OCI-LY1 (cell line): Measurements from ENCODE around the gene ARL3.

Source experiments
- H2AFZ ChIP-seq: fragments of 200-600 bp; sonication (generic), shearing (Covaris generic); 2 replicates; pipeline ENCODE4 v1.6.0; 2014; ENCODE audit warnings: antibody characterized with exemption, mild to moderate bottlenecking, low read length
- H3F3A ChIP-seq: fragments of 200-600 bp; sonication (generic), shearing (Covaris generic); 2 replicates; pipeline ENCODE4 v1.6.0; 2014; ENCODE audit warnings: mild to moderate bottlenecking, antibody characterized with exemption, low read length, moderate library complexity; ENCODE audit not compliant: insufficient read depth
- H3K27ac ChIP-seq: fragments of 200-600 bp; sonication (generic); 2 replicates; pipeline ENCODE4 v1.5.1; 2014; ENCODE audit warnings: low read length, mixed run types, mild to moderate bottlenecking, low read depth; ENCODE audit not compliant: poor library complexity, severe bottlenecking
- H3K27me3 ChIP-seq: fragments of 200-600 bp; sonication (generic); 2 replicates; pipeline ENCODE4 v1.6.0; 2014; ENCODE audit warnings: antibody characterized with exemption, mild to moderate bottlenecking, low read length, moderate library complexity; ENCODE audit not compliant: insufficient read depth
- H3K36me3 ChIP-seq: fragments of 200-600 bp; sonication (generic); 2 replicates; pipeline ENCODE4 v1.6.1; 2014; ENCODE audit warnings: mild to moderate bottlenecking, antibody characterized with exemption, low read length, moderate library complexity, mixed read lengths; ENCODE audit not compliant: insufficient read depth
- H3K4me1 ChIP-seq: fragments of 200-600 bp; sonication (generic); 2 replicates; pipeline ENCODE4 v1.5.1; 2014; ENCODE audit warnings: mild to moderate bottlenecking, low read length, moderate library complexity; ENCODE audit not compliant: insufficient read depth, severe bottlenecking
- H3K4me2 ChIP-seq: fragments of 200-600 bp; sonication (generic), shearing (Covaris generic); 2 replicates; pipeline ENCODE4 v1.6.1; 2014; ENCODE audit warnings: low read length
- H3K4me3 ChIP-seq: fragments of 200-600 bp; sonication (generic); 2 replicates; pipeline ENCODE4 v1.5.1; 2014; ENCODE audit warnings: low read length, low read depth, mild to moderate bottlenecking, mixed read lengths; ENCODE audit not compliant: poor library complexity, severe bottlenecking
- H3K79me2 ChIP-seq: fragments of 200-600 bp; shearing (Covaris generic); 2 replicates; pipeline ENCODE4 v1.6.1; 2016; ENCODE audit warnings: mixed run types, low read length, mixed read lengths; ENCODE audit not compliant: insufficient read depth
- H3K9ac ChIP-seq: fragments of 200-600 bp; sonication (generic), shearing (Covaris generic); 2 replicates; pipeline ENCODE4 v1.6.1; 2014; ENCODE audit warnings: mild to moderate bottlenecking, low read length, mixed read lengths
- H3K9me2 ChIP-seq: fragments of 200-600 bp; sonication (generic), shearing (Covaris generic); 2 replicates; pipeline ENCODE4 v1.6.1; 2014; ENCODE audit warnings: low read depth, mild to moderate bottlenecking, low read length, mixed read lengths
- H3K9me3 ChIP-seq: fragments of 200-600 bp; shearing (Covaris generic); 2 replicates; pipeline ENCODE4 v1.6.1; 2014; ENCODE audit warnings: low read length, mixed read lengths
- H4K20me1 ChIP-seq: fragments of 200-600 bp; sonication (generic), shearing (Covaris generic); 2 replicates; pipeline ENCODE4 v1.6.0; 2016; ENCODE audit warnings: mild to moderate bottlenecking, low read length; ENCODE audit not compliant: insufficient read depth
- CTCF ChIP-seq: fragments of 200-600 bp; sonication (generic), shearing (Covaris generic); IDR thresholded peaks from 2 replicates; pipeline ENCODE4 v1.5.1; 2017; ENCODE audit warnings: mild to moderate bottlenecking, antibody characterized with exemption, low read length, moderate library complexity, mixed read lengths
- EZH2 ChIP-seq: fragments of 200-600 bp; sonication (generic), shearing (Covaris generic); IDR thresholded peaks from 2 replicates; pipeline ENCODE4 v1.8.0; 2017; ENCODE audit warnings: borderline replicate concordance, mixed run types, mild to moderate bottlenecking, antibody characterized with exemption, low read length, moderate library complexity, mixed read lengths

ARL3 gene

GRCh38 chr10:102675666-102676533 is 38.3 kb downstream of the ARL3 start:
- H3K27ac ChIP-seq, result peak overlapping the region; percentile 95

GRCh38 chr10:102675011-102675665 is 39.1 kb downstream of the ARL3 start:
- H3K27me3 ChIP-seq, result no peaks in the 10 kb centered on the region
- no peak overlapping the region for H2AFZ ChIP-seq
- peak overlapping the region; percentile 25 for H3K4me3 ChIP-seq
- H3F3A ChIP-seq, result no peaks in the 10 kb centered on the region
- H3K9me2 ChIP-seq, result no peaks in the 10 kb centered on the region
- peak overlapping the region; percentile 65 for H3K4me2 ChIP-seq
- H3K9ac ChIP-seq, result peak overlapping the region; percentile 66
- peak overlapping the region; percentile 95 for H3K27ac ChIP-seq
- H3K79me2 ChIP-seq, result no peaks in the 10 kb centered on the region
- no peaks in the 10 kb centered on the region for H3K9me3 ChIP-seq
- no peaks in the 10 kb centered on the region for H4K20me1 ChIP-seq
- TF ChIP-seq EZH2 (no peak), CTCF (no peak)
- no peaks in the 10 kb centered on the region for H3K36me3 ChIP-seq
- peaks cover 65% of the 10 kb centered on the region for H3K4me1 ChIP-seq

More at GRCh38 chr10:102675666-102676533, 38.3 kb downstream of the ARL3 start:
- no peaks in the 10 kb centered on the region for H3K36me3 ChIP-seq
- H3K4me2 ChIP-seq, result peak overlapping the region; percentile 65
- no peak overlapping the region for H3K4me3 ChIP-seq
- no peak for TF ChIP-seq CTCF
- no peak for TF ChIP-seq EZH2
- H3K9me3 ChIP-seq, result no peaks in the 10 kb centered on the region
- H3F3A ChIP-seq, result no peaks in the 10 kb centered on the region
- H3K27me3 ChIP-seq, result no peaks in the 10 kb centered on the region
- no peaks in the 10 kb centered on the region for H4K20me1 ChIP-seq
- peaks cover 65% of the 10 kb centered on the region for H3K4me1 ChIP-seq
- H3K9ac ChIP-seq, result peak overlapping the region; percentile 66
- H3K79me2 ChIP-seq, result no peaks in the 10 kb centered on the region
- no peaks in the 10 kb centered on the region for H3K9me2 ChIP-seq
- H2AFZ ChIP-seq, result no peak overlapping the region

GRCh38 chr10:102674566-102674965 is 39.6 kb downstream of the ARL3 start:
- Histone ChIP-seq H3K27ac (peak overlapping the region; percentile 95), H3K9ac (peak overlapping the region; percentile 66; the same call in 1 of the 2 replicates), H3K9me2 (no peaks in the 10 kb centered on the region), H3K9me3 (no peaks in the 10 kb centered on the region), H4K20me1 (no peaks in the 10 kb centered on the region), H3K79me2 (no peaks in the 10 kb centered on the region), H3K36me3 (no peaks in the 10 kb centered on the region), H3F3A (no peaks in the 10 kb centered on the region), H3K27me3 (no peaks in the 10 kb centered on the region), H3K4me2 (peak overlapping the region; percentile 65), H3K4me3 (peak overlapping the region; percentile 38), H3K4me1 (peaks cover 65% of the 10 kb centered on the region), H2AFZ (no peak overlapping the region)
- TF ChIP-seq EZH2 (no peak), CTCF (no peak)
